ENCODE data around the gene SLC5A6. TPM values are rescaled to one million over a fixed set of nuclear protein-coding genes. Genes with fewer than 3 reads are reported as not detected.

The SLC5A6 gene
- total and polyA plus RNA-seq, 2 of the 4 experiments (the other 2 are of a cell fraction), result 28.8 to 34.2 TPM

DNA sequence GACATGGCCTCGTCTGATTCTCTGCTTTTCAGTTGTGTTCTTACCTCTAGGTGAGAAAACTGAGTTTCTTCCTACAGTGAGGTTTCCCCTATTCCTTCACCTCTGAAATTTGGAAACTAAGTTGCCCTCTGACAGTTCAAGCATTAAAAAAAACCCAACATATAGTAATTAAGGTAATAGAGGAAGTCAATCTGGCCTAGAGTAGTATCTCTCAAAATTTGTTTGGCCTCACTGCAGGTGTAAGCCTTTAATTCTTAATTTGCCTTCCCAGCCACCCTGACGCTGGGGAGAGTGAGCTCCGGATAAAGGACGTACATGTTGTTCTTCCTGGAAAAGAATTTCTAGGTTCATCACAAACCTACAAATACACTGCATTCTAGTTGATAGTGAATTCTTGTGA is 6.5 kb upstream of the SLC5A6 start:
- H2AK5ac ChIP-seq (ENCODE audit: low read depth, low read length), result no peak overlapping the region
- no peaks in the 10 kb centered on the region for H4K20me1 ChIP-seq (ENCODE audit: insufficient read depth, low read length)
- no peak overlapping the region for H2BK20ac ChIP-seq (ENCODE audit: low read depth, low read length)
- no peak overlapping the region for H2BK120ac ChIP-seq (ENCODE audit: low read depth, low read length)
- BruUV-seq (replicated peaks), result no TSS peak
- ChIA-PET POLR2A (ENCODE audit: unreplicated experiment) (interaction anchor here (0.6 to 1.1 kb wide), 2 partner anchors 83 to 130 kb away, joined by 3 to 6 read pairs; no protein-coding TSS in a partner anchor), CTCF (no interaction called here)
- H3K4me3 ChIP-seq (ENCODE audit: insufficient read depth, low read depth, low read length), result no peak overlapping the region
- dilution Hi-C loops (cut with HindIII; ENCODE audit: low sequenced_read_pairs, unreplicated experiment), result no loop called here
- H3K4me2 ChIP-seq (ENCODE audit: low read depth, low read length), result no peak overlapping the region
- no peak overlapping the region for H3K18ac ChIP-seq (ENCODE audit: low read depth, low read length)
- H3K4me1 ChIP-seq (ENCODE audit: control insufficient read depth, insufficient read depth, low read length), result peaks cover 4% of the 10 kb centered on the region
- intact Hi-C loops (cut with micrococcal nuclease), result no loop called here
- peaks cover 22 to 49% of the 10 kb centered on the region in 2 experiments for H3K79me1 ChIP-seq (ENCODE audit: low read depth in 1 of 2, low read length in 2 of 2)
- DNase-seq (no peak), ATAC-seq (ENCODE audit: low read depth) (no peak)
- peak overlapping the region; percentile 61; the same call in 1 of the 2 replicates for H3K23ac ChIP-seq (ENCODE audit: low read depth, low read length)
- no peak overlapping the region for H3K9ac ChIP-seq (ENCODE audit: low read depth, low read length)
- H3K36me3 ChIP-seq (ENCODE audit: control insufficient read depth, insufficient read depth, low read length), result peaks cover 25% of the 10 kb centered on the region
- H3K4ac ChIP-seq (ENCODE audit: low read depth, low read length), result no peak overlapping the region; the same call in 1 of the 2 replicates
- H3K14ac ChIP-seq (replicated peaks; ENCODE audit: low read depth, low read length), result no peak overlapping the region
- H3K9me3 ChIP-seq (ENCODE audit: control insufficient read depth, insufficient read depth, low read length), result no peaks in the 10 kb centered on the region
- no peak overlapping the region for H4K91ac ChIP-seq (ENCODE audit: insufficient read depth, low read depth, low read length)
- no peak overlapping the region for H3K56ac ChIP-seq (ENCODE audit: extremely low read depth, insufficient read depth, low read length)
- H2BK15ac ChIP-seq (ENCODE audit: low read depth, low read length), result no peak overlapping the region
- H4K5ac ChIP-seq (ENCODE audit: low read depth, low read length), result no peak overlapping the region
- H4K8ac ChIP-seq (ENCODE audit: low read depth in 2 of 2, low read length in 2 of 2), result 0 out of 4 replicates have a peak overlapping the region, but pooled peaks of 1 of the 2 experiments have one; percentile 19
- no peak overlapping the region for H2BK5ac ChIP-seq (ENCODE audit: low read depth, low read length, poor library complexity, severe bottlenecking)
- H3K27ac ChIP-seq (ENCODE audit: insufficient read depth, low read length), result no peak overlapping the region
- H2AFZ ChIP-seq (replicated peaks; ENCODE audit: low read length, poor library complexity), result no peak overlapping the region
- in situ Hi-C loops (cut with MboI; ENCODE audit: low sequenced_read_pairs), result no loop called here
- peaks cover 8% of the 10 kb centered on the region for H3K9me1 ChIP-seq (ENCODE audit: insufficient read depth, low read length)
- WGBS, 2 experiments (ENCODE audit: extremely low coverage in 2 of 2, insufficient read length in 1 of 2), result no CpG with 5 or more reads among the region's 4 CpGs
- no peak overlapping the region for H2AK9ac ChIP-seq (replicated peaks; ENCODE audit: low read depth, low read length, poor library complexity)
- H3K27me3 ChIP-seq (ENCODE audit: control insufficient read depth, insufficient read depth, low read length), result no peaks in the 10 kb centered on the region
- TF ChIP-seq, protein P1, sequence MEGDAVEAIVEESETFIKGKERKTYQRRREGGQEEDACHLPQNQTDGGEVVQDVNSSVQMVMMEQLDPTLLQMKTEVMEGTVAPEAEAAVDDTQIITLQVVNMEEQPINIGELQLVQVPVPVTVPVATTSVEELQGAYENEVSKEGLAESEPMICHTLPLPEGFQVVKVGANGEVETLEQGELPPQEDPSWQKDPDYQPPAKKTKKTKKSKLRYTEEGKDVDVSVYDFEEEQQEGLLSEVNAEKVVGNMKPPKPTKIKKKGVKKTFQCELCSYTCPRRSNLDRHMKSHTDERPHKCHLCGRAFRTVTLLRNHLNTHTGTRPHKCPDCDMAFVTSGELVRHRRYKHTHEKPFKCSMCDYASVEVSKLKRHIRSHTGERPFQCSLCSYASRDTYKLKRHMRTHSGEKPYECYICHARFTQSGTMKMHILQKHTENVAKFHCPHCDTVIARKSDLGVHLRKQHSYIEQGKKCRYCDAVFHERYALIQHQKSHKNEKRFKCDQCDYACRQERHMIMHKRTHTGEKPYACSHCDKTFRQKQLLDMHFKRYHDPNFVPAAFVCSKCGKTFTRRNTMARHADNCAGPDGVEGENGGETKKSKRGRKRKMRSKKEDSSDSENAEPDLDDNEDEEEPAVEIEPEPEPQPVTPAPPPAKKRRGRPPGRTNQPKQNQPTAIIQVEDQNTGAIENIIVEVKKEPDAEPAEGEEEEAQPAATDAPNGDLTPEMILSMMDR (conservative IDR thresholded peaks at IDR 0.05; ENCODE audit: low read depth, low read length), result no peak
- TF ChIP-seq MXI1 (IDR thresholded peaks at IDR 0.05; ENCODE audit: borderline replicate concordance, low read depth, low read length), result no peak
- no peak for TF ChIP-seq CHD1 (IDR thresholded peaks at IDR 0.05; ENCODE audit: low read depth, low read length)
- TF ChIP-seq CEBPB (IDR thresholded peaks at IDR 0.05; ENCODE audit: low read depth, low read length), result no peak
- no peak for TF ChIP-seq MAZ (IDR thresholded peaks at IDR 0.05; ENCODE audit: borderline replicate concordance, low read depth, low read length)
- no peak for TF ChIP-seq SMC3 (IDR thresholded peaks at IDR 0.05; ENCODE audit: low read depth, low read length)
- no peak for TF ChIP-seq RFX5 (IDR thresholded peaks at IDR 0.05; ENCODE audit: low read depth, low read length)
- TF ChIP-seq FOS (IDR thresholded peaks at IDR 0.05; ENCODE audit: low read depth, low read length), result no peak
- TF ChIP-seq RAD21 (IDR thresholded peaks at IDR 0.05; ENCODE audit: low read length), result no peak
- no peak for TF ChIP-seq NFE2L2 (IDR thresholded peaks at IDR 0.05; ENCODE audit: low read depth, low read length)
- TF ChIP-seq BHLHE40 (IDR thresholded peaks at IDR 0.05; ENCODE audit: low read depth, low read length), result no peak
- no peak for TF ChIP-seq USF2 (IDR thresholded peaks at IDR 0.05; ENCODE audit: low read depth, low read length)
- TF ChIP-seq POLR2A (IDR thresholded peaks at IDR 0.05; ENCODE audit: low read depth, low read length), result no peak
- TF ChIP-seq MAFK (IDR thresholded peaks at IDR 0.05; ENCODE audit: low read depth, low read length), result no peak
- no peak for TF ChIP-seq RCOR1 (IDR thresholded peaks at IDR 0.05; ENCODE audit: insufficient replicate concordance, low read length)

Data from IMR-90 (cell line).